SU-DHL-6 (cell line): Measurements from ENCODE around the gene SCFD2.

Experiments used
- CTCF ChIP-seq: fragments of 200-600 bp; sonication (generic); IDR thresholded peaks from one replicate; pipeline ENCODE4 v1.5.1; 2017; ENCODE audit warnings: antibody characterized with exemption, mild to moderate bottlenecking, low read length, moderate library complexity; ENCODE audit not compliant: insufficient read depth, poor library complexity, severe bottlenecking
- EZH2phosphoT487 ChIP-seq: fragments of 200-600 bp; sonication (generic), shearing (Covaris generic); conservative IDR thresholded peaks from 2 replicates; pipeline ENCODE4 v1.6.1; 2018; ENCODE audit warnings: mild to moderate bottlenecking, antibody characterized with exemption, low read length, moderate library complexity, mixed read lengths

DNA sequence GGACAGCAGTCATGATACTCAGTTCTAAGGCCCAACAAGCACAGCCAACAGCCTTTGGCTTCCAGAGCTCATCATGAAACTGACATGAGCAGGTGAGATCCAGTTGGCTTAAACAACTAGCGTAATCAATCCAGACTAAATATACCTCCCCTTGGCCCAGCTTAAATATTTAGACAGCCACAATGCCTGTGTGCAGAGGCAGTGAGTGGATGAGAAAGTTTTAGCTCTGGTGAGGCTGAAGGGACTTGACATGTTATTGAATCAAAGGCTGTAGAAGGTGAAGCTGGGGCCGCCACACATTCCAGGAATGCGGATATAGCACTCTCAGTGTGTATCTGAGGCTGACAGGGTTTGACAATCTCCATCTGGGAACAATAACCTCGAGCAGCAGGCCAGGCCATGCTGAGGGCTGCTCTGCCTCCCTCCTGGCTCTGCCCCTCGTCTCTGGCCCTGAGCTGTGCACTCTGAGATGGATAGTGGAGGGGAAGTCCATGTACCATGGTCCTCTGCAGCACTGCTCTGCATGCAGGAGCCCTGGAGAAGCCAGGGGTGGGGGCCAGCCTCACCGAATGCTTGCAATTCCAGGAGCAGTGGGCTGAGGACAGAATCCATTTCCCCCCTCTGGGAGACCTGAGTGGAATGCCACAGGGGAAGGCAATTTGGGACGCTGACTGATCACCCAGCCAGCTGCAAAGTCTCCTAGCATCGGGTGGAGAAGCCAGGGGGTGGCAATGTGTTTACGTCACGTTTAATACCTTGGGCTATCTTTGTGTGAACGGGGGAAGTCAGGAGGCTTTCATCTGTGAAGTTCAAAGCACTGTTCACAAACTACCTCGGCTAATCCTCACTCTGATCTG, 541.0 kb downstream of the SCFD2 start:
- TF ChIP-seq CTCF (no peak), EZH2phosphoT487 (no peak)
